Suprapubic skin (tissue), 4 donors: ENCODE results near the gene IL1A.

Experiments
- EP300 ChIP-seq: sonication (generic); formaldehyde crosslinking; IDR thresholded peaks from one replicate; pipeline ENCODE4 v1.6.1; 2017; ENCODE audit warnings: antibody characterized with exemption
- POLR2A ChIP-seq, 2 donors: fragments of 450-650 bp; IDR thresholded peaks; one replicate each; pipeline ENCODE4 v1.6.1; 2017; ENCODE audit warnings: antibody characterized with exemption in 2 of 2, mild to moderate bottlenecking in 2 of 2, moderate library complexity in 2 of 2
- POLR2AphosphoS5 ChIP-seq, 3 donors: sonication (generic); formaldehyde crosslinking; IDR thresholded peaks; one replicate each; pipeline ENCODE4 v1.6.1; 2017; ENCODE audit warnings: antibody characterized with exemption in 3 of 3

DNA sequence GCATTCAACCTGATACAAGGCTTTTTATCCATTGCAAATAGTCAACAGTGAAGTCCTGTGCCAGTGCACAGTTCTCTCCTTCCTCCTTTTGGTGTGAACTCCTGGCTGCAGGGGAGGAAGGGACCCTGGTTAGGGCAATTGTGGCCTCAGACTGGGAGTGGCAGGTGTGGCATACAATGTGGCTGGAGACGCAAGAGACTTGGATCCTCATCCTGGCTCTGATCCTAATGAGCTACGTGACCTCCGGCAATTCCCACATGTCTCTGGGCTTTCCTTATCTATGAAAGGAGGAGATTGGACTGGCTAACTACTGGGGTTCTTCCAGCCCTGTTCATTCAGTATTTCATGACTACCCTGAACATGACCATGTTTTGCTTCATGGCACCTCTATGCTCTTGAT is 10.5 kb upstream of the IL1A start:
- TF ChIP-seq EP300 = no peak
- no peak for TF ChIP-seq POLR2A (IDR thresholded peaks at IDR 0.05)
- TF ChIP-seq POLR2AphosphoS5 (IDR thresholded peaks at IDR 0.05) = no peak
